Measurements from ENCODE around the gene RIMS3. TPM values are rescaled to one million over a fixed set of nuclear protein-coding genes. Genes with fewer than 3 reads are reported as not detected.

Gene RIMS3
- total and polyA plus RNA-seq, 9 donors, result 1.3 to 12.6 (median 4.4) TPM

DNA sequence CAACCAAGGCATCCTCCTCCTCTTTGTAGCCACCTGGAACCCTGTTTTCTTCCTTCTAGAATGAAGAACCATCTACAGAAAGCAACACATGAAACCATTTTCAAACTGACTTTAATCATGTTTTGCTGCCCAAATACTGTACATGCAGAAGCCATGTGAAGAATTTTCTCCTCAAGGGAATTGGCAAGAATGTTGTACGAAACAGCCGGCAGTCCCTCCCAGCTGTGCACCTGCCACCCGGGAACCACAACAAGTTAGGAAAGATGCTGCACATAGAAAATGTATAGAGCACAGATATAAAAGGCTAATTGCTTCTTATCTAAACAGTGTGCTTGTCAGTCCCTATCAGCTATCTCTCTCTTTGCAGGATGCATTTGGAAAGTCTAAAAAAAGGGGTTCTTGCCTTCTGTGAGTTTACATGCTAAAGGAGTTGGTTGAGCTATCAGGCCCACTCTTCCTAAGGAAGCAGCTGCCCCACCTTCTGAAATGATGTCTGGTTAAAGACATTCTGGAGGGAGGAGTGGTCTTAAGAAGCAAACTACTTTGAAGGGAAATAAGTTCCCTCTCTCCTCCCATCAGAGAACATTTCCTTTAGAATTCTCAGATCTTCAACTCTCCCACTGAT, 44.8 kb downstream of the RIMS3 start:
- Histone ChIP-seq H3K27me3 (no peaks in the 10 kb centered on the region), H3K27ac (no peak overlapping the region), H3K4me3 (no peak overlapping the region), H3K36me3 (no peaks in the 10 kb centered on the region), H3K9me3 (no peaks in the 10 kb centered on the region), H3K4me1 (ENCODE audit: insufficient read depth) (no peaks in the 10 kb centered on the region)
- intact Hi-C loops (cut with DNase I), result no loop called here
- no peak for DNase-seq
- TF ChIP-seq EP300 (IDR thresholded peaks at IDR 0.05), result no peak
- TF ChIP-seq, protein P1, sequence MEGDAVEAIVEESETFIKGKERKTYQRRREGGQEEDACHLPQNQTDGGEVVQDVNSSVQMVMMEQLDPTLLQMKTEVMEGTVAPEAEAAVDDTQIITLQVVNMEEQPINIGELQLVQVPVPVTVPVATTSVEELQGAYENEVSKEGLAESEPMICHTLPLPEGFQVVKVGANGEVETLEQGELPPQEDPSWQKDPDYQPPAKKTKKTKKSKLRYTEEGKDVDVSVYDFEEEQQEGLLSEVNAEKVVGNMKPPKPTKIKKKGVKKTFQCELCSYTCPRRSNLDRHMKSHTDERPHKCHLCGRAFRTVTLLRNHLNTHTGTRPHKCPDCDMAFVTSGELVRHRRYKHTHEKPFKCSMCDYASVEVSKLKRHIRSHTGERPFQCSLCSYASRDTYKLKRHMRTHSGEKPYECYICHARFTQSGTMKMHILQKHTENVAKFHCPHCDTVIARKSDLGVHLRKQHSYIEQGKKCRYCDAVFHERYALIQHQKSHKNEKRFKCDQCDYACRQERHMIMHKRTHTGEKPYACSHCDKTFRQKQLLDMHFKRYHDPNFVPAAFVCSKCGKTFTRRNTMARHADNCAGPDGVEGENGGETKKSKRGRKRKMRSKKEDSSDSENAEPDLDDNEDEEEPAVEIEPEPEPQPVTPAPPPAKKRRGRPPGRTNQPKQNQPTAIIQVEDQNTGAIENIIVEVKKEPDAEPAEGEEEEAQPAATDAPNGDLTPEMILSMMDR (IDR thresholded peaks at IDR 0.05), result no peak
- TF ChIP-seq POLR2A (IDR thresholded peaks at IDR 0.05), result no peak
- 56 to 79% (median 60%) methylated on average over 3 of the region's 3 CpGs for WGBS, 3 donors

DNA sequence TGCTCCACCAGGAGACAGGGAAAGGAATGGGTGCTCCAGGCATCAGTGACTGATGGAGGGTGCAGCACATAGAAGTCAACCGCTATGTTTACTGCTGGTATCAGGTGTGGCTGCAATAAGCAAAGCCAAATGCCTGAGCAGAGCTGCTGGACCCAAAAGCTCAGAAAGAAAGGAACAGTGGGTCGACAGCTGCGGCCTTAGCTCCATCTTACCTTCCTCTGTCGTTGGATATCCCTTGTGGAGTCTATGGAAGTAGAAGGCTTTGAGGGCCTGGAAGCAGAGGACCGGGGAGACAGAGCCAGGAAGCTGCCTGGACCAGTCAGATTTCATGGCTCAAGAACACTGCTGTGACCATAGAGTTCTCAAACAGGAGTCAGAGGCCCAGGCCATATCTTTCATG, 45.3 kb downstream of the RIMS3 start:
- TF ChIP-seq POLR2A (IDR thresholded peaks at IDR 0.05) (no peak), EP300 (IDR thresholded peaks at IDR 0.05) (no peak)
- TF ChIP-seq, protein P1 (IDR thresholded peaks at IDR 0.05), result no peak
- Histone ChIP-seq H3K36me3 (no peaks in the 10 kb centered on the region), H3K9me3 (no peaks in the 10 kb centered on the region), H3K27me3 (no peaks in the 10 kb centered on the region), H3K27ac (no peak overlapping the region), H3K4me3 (no peak overlapping the region), H3K4me1 (ENCODE audit: insufficient read depth) (no peaks in the 10 kb centered on the region)
- no peak for DNase-seq
- intact Hi-C loops (cut with DNase I), result no loop called here
- 80 to 89% (median 86%) methylated on average over 5 of the region's 5 CpGs for WGBS, 3 donors

DNA sequence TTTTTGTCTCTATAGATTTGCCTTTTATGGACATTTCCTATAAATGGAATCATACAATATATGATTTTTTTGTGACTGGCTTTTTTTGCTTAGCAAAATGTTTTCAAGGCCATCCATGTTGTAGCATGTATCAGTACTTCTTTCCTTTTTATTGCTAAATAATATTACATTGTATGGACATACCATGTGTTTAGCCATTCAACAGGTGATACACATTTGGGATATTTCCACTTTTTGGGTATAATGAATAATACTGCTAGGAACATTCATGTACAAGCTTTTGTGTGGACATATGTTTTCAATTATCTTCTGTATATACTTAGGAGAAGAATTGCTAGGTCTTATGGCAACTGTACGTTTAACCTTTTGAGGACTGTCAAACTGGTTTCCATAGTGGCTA, 47.4 kb downstream of the RIMS3 start:
- 79 to 85% (median 80%) methylated on average over 1 of the region's 1 CpG for WGBS, 3 donors
- no peak for DNase-seq
- Histone ChIP-seq H3K4me1 (ENCODE audit: insufficient read depth) (no peaks in the 10 kb centered on the region), H3K36me3 (no peaks in the 10 kb centered on the region), H3K4me3 (no peak overlapping the region), H3K27me3 (no peaks in the 10 kb centered on the region), H3K9me3 (no peaks in the 10 kb centered on the region), H3K27ac (no peak overlapping the region)
- intact Hi-C loops (cut with DNase I), result no loop called here
- TF ChIP-seq, protein P1 (IDR thresholded peaks at IDR 0.05), result no peak
- TF ChIP-seq EP300 (IDR thresholded peaks at IDR 0.05), result no peak
- TF ChIP-seq POLR2A (IDR thresholded peaks at IDR 0.05), result no peak

DNA sequence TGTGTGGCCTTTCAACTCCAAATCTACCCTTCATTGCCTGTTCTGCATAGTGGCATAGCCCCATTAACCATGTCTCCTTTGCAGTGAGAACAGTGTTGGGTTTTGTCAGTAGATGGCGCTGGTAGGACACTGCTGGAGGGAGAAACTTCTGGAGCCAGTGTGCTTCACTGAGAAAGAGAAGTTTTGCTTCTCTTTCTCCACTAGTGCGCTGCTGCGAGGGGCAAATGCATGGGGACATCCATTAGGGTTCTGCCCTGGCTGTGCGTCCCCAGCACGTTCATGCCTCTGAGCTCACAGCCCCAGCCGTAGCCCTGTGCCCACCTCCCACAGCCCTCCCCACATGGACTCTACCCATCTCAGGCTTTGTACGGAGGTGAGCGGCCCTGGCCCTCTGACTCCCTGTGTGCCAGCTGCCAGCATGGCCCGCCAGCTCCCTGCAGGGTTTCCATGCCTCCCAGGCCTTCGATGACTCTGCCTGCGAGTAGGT, 53.1 kb downstream of the RIMS3 start:
- H3K27ac ChIP-seq, result no peak overlapping the region
- no peaks in the 10 kb centered on the region for H3K36me3 ChIP-seq
- H3K27me3 ChIP-seq, result no peaks in the 10 kb centered on the region
- H3K4me1 ChIP-seq (ENCODE audit: insufficient read depth), result no peaks in the 10 kb centered on the region
- WGBS, 3 donors, result 22 to 24% (median 24%) methylated on average over 11 of the region's 11 CpGs
- intact Hi-C loops (cut with DNase I), result loop anchor here in 1 of 4 donors (5.0 kb wide), 1 partner anchor 230 kb away; no protein-coding TSS in a partner anchor
- TF ChIP-seq POLR2A (IDR thresholded peaks at IDR 0.05), result no peak
- TF ChIP-seq, protein P1 (IDR thresholded peaks at IDR 0.05), result peak; percentile 28 to 30 (median 28)
- H3K4me3 ChIP-seq, result no peak overlapping the region
- DNase-seq, result peak in 4 of 5 donors; percentile 25 to 49 (median 36)
- no peaks in the 10 kb centered on the region for H3K9me3 ChIP-seq

Data from ovary (tissue), 9 donors.